H9 (cell line): ENCODE results near the gene TBC1D2. TPM values are rescaled to one million over a fixed set of nuclear protein-coding genes. Genes with fewer than 3 reads are reported as not detected.

ENCODE experiments used
- DNase-seq: peaks from one replicate; pipeline ENCODE4 v3.0.0-alpha.2; 2017
- H2AFZ ChIP-seq: one replicate; pipeline ENCODE4 v1.6.1; 2013; ENCODE audit warnings: mild to moderate bottlenecking, low read length, control low read depth, moderate library complexity
- H2AK5ac ChIP-seq: 2 replicates; pipeline ENCODE4 v1.6.1; 2013; ENCODE audit warnings: low read length, control low read depth, mixed read lengths; ENCODE audit not compliant: insufficient read length
- H2BK120ac ChIP-seq: one replicate; pipeline ENCODE4 v1.6.1; 2013; ENCODE audit warnings: low read depth, mild to moderate bottlenecking, low read length, control low read depth, inconsistent platforms; ENCODE audit not compliant: poor library complexity, severe bottlenecking
- H2BK12ac ChIP-seq: 2 replicates; pipeline ENCODE4 v1.6.1; 2013; ENCODE audit warnings: low read length, control low read depth, mixed read lengths, low read depth; ENCODE audit not compliant: insufficient read length
- H2BK15ac ChIP-seq: 2 replicates; pipeline ENCODE4 v1.6.1; 2013; ENCODE audit warnings: low read depth, low read length, control low read depth
- H2BK20ac ChIP-seq: one replicate; pipeline ENCODE4 v1.6.1; 2013; ENCODE audit warnings: low read depth, mild to moderate bottlenecking, low read length, control low read depth, inconsistent platforms; ENCODE audit not compliant: poor library complexity, severe bottlenecking
- H2BK5ac ChIP-seq: 2 replicates; pipeline ENCODE4 v1.6.1; 2013; ENCODE audit warnings: low read length, control low read depth, mixed read lengths; ENCODE audit not compliant: insufficient read length
- H3K14ac ChIP-seq: 2 replicates; pipeline ENCODE4 v1.6.1; 2013; ENCODE audit warnings: low read length, control low read depth; ENCODE audit not compliant: insufficient read depth
- H3K18ac ChIP-seq: 2 replicates; pipeline ENCODE4 v1.6.1; 2013; ENCODE audit warnings: low read depth, mild to moderate bottlenecking, mixed read lengths, low read length, control low read depth; ENCODE audit not compliant: insufficient read length
- H3K23ac ChIP-seq: 2 replicates; pipeline ENCODE4 v1.6.1; 2013; ENCODE audit warnings: low read length, control low read depth, mixed read lengths, low read depth; ENCODE audit not compliant: insufficient read length
- H3K23me2 ChIP-seq: 2 replicates; pipeline ENCODE4 v1.6.1; 2013; ENCODE audit warnings: low read depth, mild to moderate bottlenecking, mixed read lengths, low read length, control low read depth; ENCODE audit not compliant: insufficient read length, poor library complexity, severe bottlenecking
- H3K27ac ChIP-seq: 2 replicates; pipeline ENCODE4 v1.5.1; 2013; ENCODE audit warnings: low read length, control low read depth, mixed read lengths, low read depth; ENCODE audit not compliant: insufficient read length
- H3K27me3 ChIP-seq: 2 replicates; pipeline ENCODE4 v1.6.1; 2013; ENCODE audit warnings: low read length, control low read depth, inconsistent platforms; ENCODE audit not compliant: insufficient read depth
- H3K4ac ChIP-seq: 2 replicates; pipeline ENCODE4 v1.6.1; 2013; ENCODE audit warnings: low read depth, mild to moderate bottlenecking, control low read depth, inconsistent platforms, low read length, moderate library complexity
- H3K4me1 ChIP-seq: 2 replicates; pipeline ENCODE4 v1.6.1; 2013; ENCODE audit warnings: low read length, control low read depth, inconsistent platforms; ENCODE audit not compliant: insufficient read depth
- H3K4me2 ChIP-seq: 2 replicates; pipeline ENCODE4 v1.6.1; 2013; ENCODE audit warnings: low read length, control low read depth, mixed read lengths; ENCODE audit not compliant: insufficient read length, insufficient read depth
- H3K56ac ChIP-seq: 2 replicates; pipeline ENCODE4 v1.6.1; 2013; ENCODE audit warnings: low read depth, mild to moderate bottlenecking, mixed read lengths, low read length, control low read depth; ENCODE audit not compliant: insufficient read length
- H3K79me1 ChIP-seq: 2 replicates; pipeline ENCODE4 v1.6.1; 2013; ENCODE audit warnings: low read depth, mild to moderate bottlenecking, moderate library complexity, low read length, control low read depth, inconsistent platforms; ENCODE audit not compliant: insufficient read depth, poor library complexity, severe bottlenecking
- H3K79me2 ChIP-seq: 2 replicates; pipeline ENCODE4 v1.6.1; 2013; ENCODE audit warnings: low read length, control low read depth, inconsistent platforms; ENCODE audit not compliant: insufficient read depth
- H3K9ac ChIP-seq: 2 replicates; pipeline ENCODE4 v1.6.1; 2013; ENCODE audit warnings: low read length, control low read depth, mixed read lengths; ENCODE audit not compliant: insufficient read length; ENCODE audit errors: extremely low read depth
- H3K9me3 ChIP-seq: one replicate; pipeline ENCODE4 v1.6.1; 2013; ENCODE audit warnings: low read depth, low read length, inconsistent platforms; ENCODE audit not compliant: control insufficient read depth
- H3T11ph ChIP-seq: one replicate; pipeline ENCODE4 v1.6.1; 2013; ENCODE audit warnings: mild to moderate bottlenecking, low read length, control low read depth, inconsistent platforms
- H4K20me1 ChIP-seq: one replicate; pipeline ENCODE4 v1.6.1; 2013; ENCODE audit not compliant: control insufficient read depth, insufficient read length, insufficient read depth
- H4K5ac ChIP-seq: 2 replicates; pipeline ENCODE4 v1.6.1; 2013; ENCODE audit warnings: low read depth, mild to moderate bottlenecking, mixed read lengths, low read length, control low read depth; ENCODE audit not compliant: insufficient read length
- H4K8ac ChIP-seq: replicated peaks from 2 replicates; pipeline ENCODE4 v1.6.1; 2013; ENCODE audit warnings: low read length, control low read depth, mixed read lengths, low read depth; ENCODE audit not compliant: insufficient read length
- H4K91ac ChIP-seq: 2 replicates; pipeline ENCODE4 v1.6.1; 2013; ENCODE audit warnings: low read depth, mild to moderate bottlenecking, moderate library complexity, mixed read lengths, low read length, control low read depth; ENCODE audit not compliant: insufficient read length
- H3K27ac Mint-ChIP-seq, 3 experiments: 2 replicates in 2 of 3; 3 replicates in 1 of 3; pipeline ENCODE4 v1.8.0; 2020 to 2021; ENCODE audit warnings: mixed read lengths in 3 of 3, mild to moderate bottlenecking in 1 of 3, moderate library complexity in 1 of 3
- H3K27me3 Mint-ChIP-seq: 2 replicates; pipeline ENCODE4 v1.8.0; 2021; ENCODE audit warnings: low read depth, mild to moderate bottlenecking, moderate library complexity, mixed read lengths
- H3K36me3 Mint-ChIP-seq, 3 experiments: 2 replicates in 2 of 3; 3 replicates in 1 of 3; pipeline ENCODE4 v1.8.0; 2020 to 2021; ENCODE audit warnings: low read depth in 3 of 3, mixed read lengths in 3 of 3; ENCODE audit not compliant: insufficient read depth in 1 of 3
- H3K4me1 Mint-ChIP-seq, 2 experiments: 2 replicates each; pipeline ENCODE4 v1.8.0; 2020; ENCODE audit warnings: mixed read lengths in 2 of 2
- H3K4me3 Mint-ChIP-seq, 2 experiments: 2 replicates in 1 of 2; 3 replicates in 1 of 2; pipeline ENCODE4 v1.8.0; 2020 to 2021; ENCODE audit warnings: mild to moderate bottlenecking in 2 of 2, mixed read lengths in 2 of 2, moderate library complexity in 1 of 2
- H3K9me3 Mint-ChIP-seq, 2 experiments: 2 replicates in 1 of 2; 3 replicates in 1 of 2; pipeline ENCODE4 v1.8.0; 2020; ENCODE audit warnings: mild to moderate bottlenecking in 2 of 2, mixed read lengths in 2 of 2, moderate library complexity in 1 of 2
- CTCF ChIP-seq: fragments of 200-600 bp; sonication (generic); conservative IDR thresholded peaks from 3 replicates; pipeline ENCODE4 v1.8.0; 2021; ENCODE audit warnings: antibody characterized with exemption, mild to moderate bottlenecking
- WGBS: extraction: QIAGEN DNeasy Blood & Tissue Kit; methylation state at CpG from one replicate; pipeline ENCODE4 v1.1.7; 2013; ENCODE audit warnings: missing lambda C conversion rate, low lambda C conversion rate, mixed read lengths; ENCODE audit not compliant: insufficient read length; ENCODE audit errors: extremely low coverage; 5-methylcytosine and 5-hydroxymethylcytosine counted together
- total RNA-seq: library from RNA; stranded (reverse); gene quantifications from 2 replicates; pipeline ENCODE4 v1.2.1, GENCODE V29; 2021

Gene TBC1D2
- total RNA-seq, 1 experiment from 2014 or later, result 2.9 TPM

- H3K4me3 Mint-ChIP-seq, result no peak overlapping the region
- H3K27me3 Mint-ChIP-seq, result no peaks in the 10 kb centered on the region
- Histone ChIP-seq H3K14ac (no peak overlapping the region), H4K5ac (no peak overlapping the region), H3K27me3 (no peaks in the 10 kb centered on the region), H3K9me3 (no peaks in the 10 kb centered on the region), H3K56ac (no peak overlapping the region), H3K23ac (no peak overlapping the region), H3K9ac (no peak overlapping the region), H3K27ac (no peak overlapping the region), H2BK12ac (no peak overlapping the region), H3K4me2 (no peak overlapping the region), H2AK5ac (no peak overlapping the region), H3K23me2 (no peaks in the 10 kb centered on the region), H3T11ph (no peak overlapping the region), H4K91ac (no peak overlapping the region), H3K79me2 (no peaks in the 10 kb centered on the region), H2BK5ac (no peak overlapping the region), H3K18ac (no peak overlapping the region), H3K79me1 (no peaks in the 10 kb centered on the region), H2BK120ac (no peak overlapping the region), H2BK20ac (no peak overlapping the region), H2BK15ac (no peak overlapping the region), H4K20me1 (no peaks in the 10 kb centered on the region), H3K4ac (no peak overlapping the region), H3K4me1 (peaks cover 13% of the 10 kb centered on the region), H4K8ac (no peak overlapping the region), H2AFZ (no peak overlapping the region)
- WGBS, result no CpG with 5 or more reads among the region's 9 CpGs
- H3K9me3 Mint-ChIP-seq, result no peaks in the 10 kb centered on the region
- peak; percentile 59 for DNase-seq
- TF ChIP-seq CTCF, result peak; percentile 71
- peaks cover 38 to 41% of the 10 kb centered on the region in 2 experiments for H3K4me1 Mint-ChIP-seq
- H3K27ac Mint-ChIP-seq, result peak overlapping the region in 1 of 3 experiments; percentile 35; a peak in 2 of 7 replicates
- peaks cover 3 to 19% (median 4%) of the 10 kb centered on the region in 3 experiments; a peak in 4 of 7 replicates for H3K36me3 Mint-ChIP-seq
These were observed 39.6 kb downstream of the TBC1D2 start for GRCh38 chr9:98215821-98216220.
